Panc1 (cell line): ENCODE measurements around the gene SVIL.

Source experiments
- POLR2AphosphoS5 ChIP-seq: IDR thresholded peaks from 2 replicates; pipeline ENCODE4 v1.6.1; 2012; ENCODE audit warnings: mild to moderate bottlenecking, low read depth, low read length, moderate library complexity
- REST ChIP-seq, 2 experiments: IDR thresholded peaks; 2 replicates each; pipeline ENCODE4 v1.6.1; 2011 to 2012; ENCODE audit warnings: low read depth in 2 of 2, control low read depth in 1 of 2, low read length in 1 of 2, mild to moderate bottlenecking in 1 of 2, moderate library complexity in 1 of 2; ENCODE audit not compliant: insufficient read depth in 1 of 2
- SIN3A ChIP-seq: IDR thresholded peaks from 2 replicates; pipeline ENCODE4 v1.6.1; 2012; ENCODE audit warnings: low read depth, mild to moderate bottlenecking, low read length, moderate library complexity, borderline replicate concordance; ENCODE audit not compliant: insufficient read depth
- TCF7L2 ChIP-seq: IDR thresholded peaks from 2 replicates; pipeline ENCODE4 v1.6.1; 2011; ENCODE audit warnings: mild to moderate bottlenecking, low read depth, low read length, inconsistent platforms
- TF ChIP-seq, protein P1 (sequence below): fragments of 450-650 bp; IDR thresholded peaks from 2 replicates; pipeline ENCODE4 v1.5.1; 2017; ENCODE audit warnings: mild to moderate bottlenecking

DNA sequence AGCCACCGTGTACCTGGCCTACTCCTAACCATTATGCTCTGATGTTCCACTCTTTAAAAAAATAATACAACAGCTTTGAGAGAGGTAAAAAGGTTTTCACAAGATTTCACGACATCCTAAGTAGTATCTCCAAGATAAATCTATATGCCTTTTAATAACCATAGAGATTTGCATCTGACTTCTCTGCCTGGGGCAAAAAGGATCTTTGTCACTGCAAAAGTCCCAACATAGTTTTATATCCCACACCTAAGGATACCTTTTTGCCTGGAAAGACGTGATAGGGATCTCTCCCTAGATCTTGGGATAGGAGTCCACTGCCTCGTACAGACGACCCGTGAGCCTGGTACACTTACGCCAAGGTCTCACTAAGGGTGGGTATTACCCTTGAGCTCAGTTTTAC, 31.4 kb upstream of the SVIL start:
- TF ChIP-seq, protein P1, sequence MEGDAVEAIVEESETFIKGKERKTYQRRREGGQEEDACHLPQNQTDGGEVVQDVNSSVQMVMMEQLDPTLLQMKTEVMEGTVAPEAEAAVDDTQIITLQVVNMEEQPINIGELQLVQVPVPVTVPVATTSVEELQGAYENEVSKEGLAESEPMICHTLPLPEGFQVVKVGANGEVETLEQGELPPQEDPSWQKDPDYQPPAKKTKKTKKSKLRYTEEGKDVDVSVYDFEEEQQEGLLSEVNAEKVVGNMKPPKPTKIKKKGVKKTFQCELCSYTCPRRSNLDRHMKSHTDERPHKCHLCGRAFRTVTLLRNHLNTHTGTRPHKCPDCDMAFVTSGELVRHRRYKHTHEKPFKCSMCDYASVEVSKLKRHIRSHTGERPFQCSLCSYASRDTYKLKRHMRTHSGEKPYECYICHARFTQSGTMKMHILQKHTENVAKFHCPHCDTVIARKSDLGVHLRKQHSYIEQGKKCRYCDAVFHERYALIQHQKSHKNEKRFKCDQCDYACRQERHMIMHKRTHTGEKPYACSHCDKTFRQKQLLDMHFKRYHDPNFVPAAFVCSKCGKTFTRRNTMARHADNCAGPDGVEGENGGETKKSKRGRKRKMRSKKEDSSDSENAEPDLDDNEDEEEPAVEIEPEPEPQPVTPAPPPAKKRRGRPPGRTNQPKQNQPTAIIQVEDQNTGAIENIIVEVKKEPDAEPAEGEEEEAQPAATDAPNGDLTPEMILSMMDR = no peak
- TF ChIP-seq REST (IDR thresholded peaks at IDR 0.05; ENCODE audit: insufficient read depth in 1 of 2, low read depth in 2 of 2, low read length in 1 of 2) (no peak), SIN3A (no peak), POLR2AphosphoS5 (no peak), TCF7L2 (no peak)
